Neural cell (in vitro differentiated cells): ENCODE measurements around the gene WIZ.

Experiments
- CTCF ChIP-seq: fragments of 450-650 bp; IDR thresholded peaks from 2 replicates; pipeline ENCODE4 v1.5.1; 2014; ENCODE audit warnings: antibody characterized with exemption, mild to moderate bottlenecking, moderate library complexity; ENCODE audit not compliant: poor library complexity, severe bottlenecking
- EZH2 ChIP-seq: fragments of 200-600, 300-800 bp; shearing (Covaris generic), sonication (generic); IDR thresholded peaks from 2 replicates; pipeline ENCODE4 v1.6.1; 2014; ENCODE audit warnings: antibody characterized with exemption, low read length, borderline replicate concordance, mild to moderate bottlenecking; ENCODE audit not compliant: insufficient read depth, poor library complexity, severe bottlenecking
- TAF1 ChIP-seq: IDR thresholded peaks from 2 replicates; pipeline ENCODE4 v1.6.1; 2012; ENCODE audit warnings: low read depth

DNA sequence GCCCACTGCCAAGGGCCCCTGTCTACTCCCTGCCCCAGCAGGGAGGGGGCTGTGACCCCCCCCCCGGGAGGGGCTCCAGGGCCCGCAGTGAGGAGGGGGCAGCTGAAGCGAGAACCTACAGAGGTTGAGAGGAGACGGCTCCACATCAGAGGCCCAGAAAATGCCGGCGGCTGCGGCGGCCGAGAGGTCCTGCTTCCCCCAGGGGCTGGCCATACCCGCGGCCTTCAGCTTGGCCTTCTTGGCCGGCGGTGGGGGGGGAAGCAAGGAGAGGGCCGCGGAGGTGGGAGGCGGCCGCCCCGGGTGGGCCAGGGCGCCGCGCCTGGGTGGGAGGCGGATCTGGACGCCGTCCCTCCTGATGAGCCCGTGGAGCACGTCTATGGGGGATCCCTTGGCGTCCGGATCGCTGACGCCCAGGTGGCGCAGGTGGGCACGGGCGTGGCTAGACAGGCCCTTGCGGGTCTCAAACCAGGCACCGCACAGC lies 21.7 kb downstream of the WIZ start:
- TF ChIP-seq CTCF: no peak
- TF ChIP-seq EZH2: no peak
- TF ChIP-seq TAF1: no peak
